Measurements from ENCODE around the gene IER3IP1.

The IER3IP1 gene

DNA sequence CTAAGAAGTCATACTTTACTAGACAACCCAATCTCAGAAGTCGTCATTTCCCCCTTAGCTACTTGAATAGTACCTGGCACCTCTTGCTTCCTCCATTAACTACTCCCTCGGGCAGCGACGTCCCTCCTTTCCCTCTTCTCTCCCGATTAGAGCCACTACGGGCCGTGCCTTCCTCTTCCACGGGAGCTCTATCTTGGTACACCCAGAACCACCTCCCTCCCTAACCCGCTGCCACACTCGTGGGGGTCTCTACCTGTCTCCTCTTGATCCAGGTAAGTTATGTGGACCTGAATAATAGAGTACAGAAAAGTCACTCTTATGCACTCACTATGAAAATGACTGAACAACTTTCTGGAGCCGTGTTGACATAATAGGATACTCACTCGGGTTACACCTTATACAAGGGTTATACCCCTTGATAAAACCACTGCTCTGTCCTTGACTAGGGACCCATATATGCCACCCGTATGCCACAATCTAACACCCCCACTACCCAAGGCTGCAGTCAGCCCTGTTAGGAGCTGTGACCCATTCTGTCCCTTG lies 25.3 kb downstream of the IER3IP1 start:
- TF ChIP-seq CTCF (IDR thresholded peaks at IDR 0.05; ENCODE audit: extremely low read depth, missing control alignments) = no peak
- DNase-seq (ENCODE audit: low spot score) = no peak

- DNase-seq (ENCODE audit: low spot score) = peak; percentile 84
- no peak for TF ChIP-seq CTCF (IDR thresholded peaks at IDR 0.05; ENCODE audit: extremely low read depth, missing control alignments)
Measured at GRCh38 chr18:47150029-47150823, 25.9 kb downstream of the IER3IP1 start, which contains the start of gene HDHD2. Gene HDHD2 (minus strand): TSS chr18:47150500. CDS start chr18:47136439, 14,061 bp downstream.

- DNase-seq (ENCODE audit: low spot score) = no peak
- no peak for TF ChIP-seq CTCF (IDR thresholded peaks at IDR 0.05; ENCODE audit: extremely low read depth, missing control alignments)
Measured at GRCh38 chr18:47149457-47150028, 26.6 kb downstream of the IER3IP1 start.

DNA sequence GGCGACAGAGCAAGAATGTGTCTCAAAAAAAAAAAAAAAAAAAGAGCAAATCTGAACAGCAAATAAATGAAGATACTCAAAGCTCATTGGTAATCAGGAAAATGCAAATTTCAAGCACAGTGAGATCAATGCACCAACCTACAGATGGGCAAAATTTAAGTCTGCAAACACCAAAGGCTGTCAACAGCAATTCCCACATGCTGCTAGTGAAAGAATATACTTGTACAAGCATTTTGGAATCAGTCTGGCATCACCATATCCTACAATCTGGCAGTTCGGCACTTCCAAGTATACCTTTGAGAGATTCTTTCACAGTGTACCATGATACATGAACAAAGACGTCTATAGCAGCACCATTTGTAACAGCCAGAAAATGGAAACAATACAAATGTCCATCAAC lies 30.0 kb downstream of the IER3IP1 start:
- no peak for TF ChIP-seq CTCF (IDR thresholded peaks at IDR 0.05; ENCODE audit: extremely low read depth, missing control alignments)
- DNase-seq (ENCODE audit: low spot score) = no peak

GRCh38 chr18:47143899-47144485 lies 32.2 kb downstream of the IER3IP1 start:
- no peak for TF ChIP-seq CTCF (IDR thresholded peaks at IDR 0.05; ENCODE audit: extremely low read depth, missing control alignments)
- no peak for DNase-seq (ENCODE audit: low spot score)

- TF ChIP-seq CTCF (IDR thresholded peaks at IDR 0.05; ENCODE audit: extremely low read depth, missing control alignments) = no peak
- no peak for DNase-seq (ENCODE audit: low spot score)
Measured at GRCh38 chr18:47143153-47143552, 33.0 kb downstream of the IER3IP1 start.

DNA sequence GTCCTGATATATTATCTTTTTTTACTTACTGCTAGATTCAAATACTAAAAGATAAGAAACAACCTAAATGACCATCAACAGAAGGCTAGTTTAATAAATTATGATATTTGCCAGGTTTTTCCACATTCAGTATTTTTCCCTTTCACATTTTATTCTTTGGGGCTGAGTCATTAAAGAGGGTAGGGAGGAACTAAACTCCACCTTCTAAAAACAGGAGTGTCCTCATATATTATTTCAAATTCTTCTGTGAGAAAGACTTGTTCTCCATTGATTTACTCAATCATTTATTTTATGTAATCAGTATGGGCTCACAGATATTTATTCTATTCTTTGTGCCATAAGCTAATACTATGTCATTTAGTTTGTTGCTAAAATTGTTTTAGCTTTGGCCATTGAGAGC lies 34.9 kb downstream of the IER3IP1 start:
- DNase-seq (ENCODE audit: low spot score) = no peak
- TF ChIP-seq CTCF (IDR thresholded peaks at IDR 0.05; ENCODE audit: extremely low read depth, missing control alignments) = no peak

Data from GM20000 (cell line).